Measurements from ENCODE around the gene MYBPC3. TPM values are rescaled to one million over a fixed set of nuclear protein-coding genes. Genes with fewer than 3 reads are reported as not detected.
A peak's percentile ranks its signal among the peaks of the same experiment; 100 is the strongest.

MYBPC3 gene
- total and polyA plus RNA-seq, 10 of the 15 experiments (the other 5 are each of a cell fraction or from before 2014, with no cell fraction given), result 0.03 to 0.08 (median 0.03) TPM; not detected in 7

- TF ChIP-seq ZBTB4 (CRISPR knock-in tag; IDR thresholded peaks at IDR 0.05), result no peak
- no peak for TF ChIP-seq TAF1 (IDR thresholded peaks at IDR 0.05; ENCODE audit: borderline replicate concordance, low read depth, low read length)
- TF ChIP-seq CTCF (IDR thresholded peaks at IDR 0.05 in 2 of 3, conservative IDR thresholded peaks at IDR 0.05 in 1 of 3; ENCODE audit: control insufficient read depth in 2 of 3, extremely low read depth in 1 of 3, insufficient read depth in 1 of 3, low read depth in 3 of 3, low read length in 3 of 3), result peak; percentile 11 to 18 (median 16); a peak in 2 of 6 replicates
- TF ChIP-seq FOS (IDR thresholded peaks at IDR 0.05; ENCODE audit: borderline replicate concordance, extremely low read depth, insufficient read length), result no peak
- no peak for TF ChIP-seq E2F4 (IDR thresholded peaks at IDR 0.05; ENCODE audit: low read depth, low read length)
- TF ChIP-seq ATF7 (IDR thresholded peaks at IDR 0.05; ENCODE audit: low read depth), result no peak
- TF ChIP-seq EGR1 (IDR thresholded peaks at IDR 0.05; ENCODE audit: borderline replicate concordance in 1 of 2, low read depth in 2 of 2, low read length in 2 of 2), result no peak
- TF ChIP-seq BACH1 (IDR thresholded peaks at IDR 0.05; ENCODE audit: borderline replicate concordance), result no peak
- TF ChIP-seq HDAC2 (IDR thresholded peaks at IDR 0.05), result no peak
- no peak for TF ChIP-seq ZNF622 (IDR thresholded peaks at IDR 0.05)
- peak; percentile 96 for TF ChIP-seq BCL3 (IDR thresholded peaks at IDR 0.05; ENCODE audit: borderline replicate concordance, insufficient read depth, low read depth, low read length, poor library complexity, severe bottlenecking)
- TF ChIP-seq IKZF2 (IDR thresholded peaks at IDR 0.05), result no peak
- no peak for TF ChIP-seq BMI1 (IDR thresholded peaks at IDR 0.05; ENCODE audit: borderline replicate concordance)
- no peak for TF ChIP-seq SRF (IDR thresholded peaks at IDR 0.05; ENCODE audit: low read depth in 2 of 2, low read length in 2 of 2)
- 0 out of 3 replicates have a peak, but pooled peaks have one; percentile 23 for TF ChIP-seq POU2F2 (IDR thresholded peaks at IDR 0.05; ENCODE audit: borderline replicate concordance, low read depth, low read length)
- TF ChIP-seq MTA3 (IDR thresholded peaks at IDR 0.05; ENCODE audit: borderline replicate concordance, low read length), result no peak
- no peak for TF ChIP-seq BCLAF1 (IDR thresholded peaks at IDR 0.05)
- no peak for TF ChIP-seq MXI1 (IDR thresholded peaks at IDR 0.05; ENCODE audit: low read depth, low read length)
Measured at GRCh38 chr11:47355283-47356128, 3.0 kb upstream of the MYBPC3 start (continued).

All from GM12878 (cell line).